LNCaP clone FGC (cell line): Measurements from ENCODE around the gene SAP30L.
A peak's percentile ranks its signal among the peaks of the same experiment; 100 is the strongest.

Experiments
- DNase-seq: peaks from one replicate; pipeline ENCODE4 v3.0.0-alpha.2; 2011; ENCODE audit warnings: low read depth
- H3K4me3 ChIP-seq: 2 replicates; pipeline ENCODE4 v1.5.1; 2011; ENCODE audit warnings: mild to moderate bottlenecking, low read depth, low read length, control low read depth
- CTCF ChIP-seq: IDR thresholded peaks from 2 replicates; pipeline ENCODE4 v1.5.1; 2012; ENCODE audit warnings: mild to moderate bottlenecking; ENCODE audit not compliant: control insufficient read depth, insufficient read depth; ENCODE audit errors: extremely low read depth

SAP30L gene

GRCh38 chr5:154459015-154459414, 13.2 kb downstream of the SAP30L start:
- no peak for DNase-seq
- no peak for TF ChIP-seq CTCF
- H3K4me3 ChIP-seq = no peak overlapping the region

GRCh38 chr5:154460172-154460571, 14.4 kb downstream of the SAP30L start:
- no peak overlapping the region for H3K4me3 ChIP-seq
- no peak for TF ChIP-seq CTCF
- DNase-seq = no peak

- peak; percentile 16; the same call in 1 of the 2 replicates for TF ChIP-seq CTCF
- no peak overlapping the region for H3K4me3 ChIP-seq
- DNase-seq = no peak
Measured at GRCh38 chr5:154461531-154461930, 15.7 kb downstream of the SAP30L start.

GRCh38 chr5:154464438-154464837, 18.6 kb downstream of the SAP30L start:
- DNase-seq = peak; percentile 44
- no peak overlapping the region for H3K4me3 ChIP-seq
- no peak for TF ChIP-seq CTCF

- no peak for DNase-seq
- TF ChIP-seq CTCF = no peak
- H3K4me3 ChIP-seq = no peak overlapping the region
Measured at GRCh38 chr5:154465169-154465568, 19.4 kb downstream of the SAP30L start.

GRCh38 chr5:154466147-154466546, 20.4 kb downstream of the SAP30L start:
- no peak overlapping the region for H3K4me3 ChIP-seq
- DNase-seq = no peak
- no peak for TF ChIP-seq CTCF

GRCh38 chr5:154466671-154467070, 20.9 kb downstream of the SAP30L start:
- no peak overlapping the region for H3K4me3 ChIP-seq
- no peak for DNase-seq
- no peak for TF ChIP-seq CTCF
